ENCODE data around the gene CPED1.

Gene CPED1

GRCh38 chr7:121186746-121187145 is 198.2 kb downstream of the CPED1 start:
- H3K4me3 ChIP-seq (ENCODE audit: low read depth, low read length): no peak overlapping the region

DNA sequence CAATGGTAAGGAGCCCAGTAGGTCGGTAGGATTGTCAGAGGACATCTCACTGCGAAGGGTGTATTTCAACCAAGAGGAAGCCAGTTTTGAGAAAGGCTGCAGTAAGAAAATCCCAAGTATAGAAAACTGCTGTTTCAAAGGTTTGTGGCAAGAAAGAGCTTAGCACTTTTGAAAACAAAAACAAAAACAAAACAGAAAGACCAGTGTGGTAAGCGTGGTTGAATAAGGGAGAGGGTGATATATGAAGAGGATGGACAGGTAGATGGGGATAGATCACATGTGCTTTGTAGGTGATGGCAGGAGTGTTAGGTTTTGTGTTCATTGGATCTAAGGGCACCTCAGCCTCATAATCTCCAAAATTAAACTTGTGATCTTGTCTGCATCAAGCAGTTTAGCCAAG is 198.7 kb downstream of the CPED1 start:
- H3K4me3 ChIP-seq (ENCODE audit: low read depth, low read length): no peak overlapping the region
- TF ChIP-seq, protein P1, sequence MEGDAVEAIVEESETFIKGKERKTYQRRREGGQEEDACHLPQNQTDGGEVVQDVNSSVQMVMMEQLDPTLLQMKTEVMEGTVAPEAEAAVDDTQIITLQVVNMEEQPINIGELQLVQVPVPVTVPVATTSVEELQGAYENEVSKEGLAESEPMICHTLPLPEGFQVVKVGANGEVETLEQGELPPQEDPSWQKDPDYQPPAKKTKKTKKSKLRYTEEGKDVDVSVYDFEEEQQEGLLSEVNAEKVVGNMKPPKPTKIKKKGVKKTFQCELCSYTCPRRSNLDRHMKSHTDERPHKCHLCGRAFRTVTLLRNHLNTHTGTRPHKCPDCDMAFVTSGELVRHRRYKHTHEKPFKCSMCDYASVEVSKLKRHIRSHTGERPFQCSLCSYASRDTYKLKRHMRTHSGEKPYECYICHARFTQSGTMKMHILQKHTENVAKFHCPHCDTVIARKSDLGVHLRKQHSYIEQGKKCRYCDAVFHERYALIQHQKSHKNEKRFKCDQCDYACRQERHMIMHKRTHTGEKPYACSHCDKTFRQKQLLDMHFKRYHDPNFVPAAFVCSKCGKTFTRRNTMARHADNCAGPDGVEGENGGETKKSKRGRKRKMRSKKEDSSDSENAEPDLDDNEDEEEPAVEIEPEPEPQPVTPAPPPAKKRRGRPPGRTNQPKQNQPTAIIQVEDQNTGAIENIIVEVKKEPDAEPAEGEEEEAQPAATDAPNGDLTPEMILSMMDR (IDR thresholded peaks at IDR 0.05; ENCODE audit: low read depth, low read length): no peak

More at GRCh38 chr7:121186746-121187145, 198.2 kb downstream of the CPED1 start:
- TF ChIP-seq, protein P1 (IDR thresholded peaks at IDR 0.05; ENCODE audit: low read depth, low read length): no peak

GRCh38 chr7:121187676-121188075 is 199.2 kb downstream of the CPED1 start:
- H3K4me3 ChIP-seq (ENCODE audit: low read depth, low read length): no peak overlapping the region
- TF ChIP-seq, protein P1 (IDR thresholded peaks at IDR 0.05; ENCODE audit: low read depth, low read length): no peak

GRCh38 chr7:121192834-121193233 is 204.3 kb downstream of the CPED1 start:
- TF ChIP-seq, protein P1 (IDR thresholded peaks at IDR 0.05; ENCODE audit: low read depth, low read length): no peak
- H3K4me3 ChIP-seq (ENCODE audit: low read depth, low read length): no peak overlapping the region

DNA sequence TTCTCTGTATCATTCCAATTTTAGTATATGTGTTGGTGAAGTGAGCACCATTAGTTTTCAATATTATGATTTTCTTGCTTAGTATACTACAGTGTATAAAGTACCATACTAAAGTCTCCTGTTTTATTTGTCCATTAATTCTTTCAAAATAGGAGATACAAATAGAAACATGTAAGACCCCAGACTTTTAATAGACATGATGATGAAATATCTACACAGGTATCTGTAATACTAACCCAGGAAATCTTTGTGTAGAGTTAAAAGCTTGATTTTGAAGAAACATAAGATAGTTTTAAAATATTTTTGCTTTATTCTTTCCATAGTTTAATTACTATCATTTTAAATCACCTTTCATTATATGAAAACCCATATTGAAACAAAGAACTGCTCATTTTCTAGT is 206.5 kb downstream of the CPED1 start:
- no peak overlapping the region for H3K4me3 ChIP-seq (ENCODE audit: low read depth, low read length)
- TF ChIP-seq, protein P1 (IDR thresholded peaks at IDR 0.05; ENCODE audit: low read depth, low read length): no peak

- H3K4me3 ChIP-seq (ENCODE audit: low read depth, low read length): no peak overlapping the region
- TF ChIP-seq, protein P1 (IDR thresholded peaks at IDR 0.05; ENCODE audit: low read depth, low read length): no peak
Measured at GRCh38 chr7:121195874-121196273, 207.4 kb downstream of the CPED1 start.

DNA sequence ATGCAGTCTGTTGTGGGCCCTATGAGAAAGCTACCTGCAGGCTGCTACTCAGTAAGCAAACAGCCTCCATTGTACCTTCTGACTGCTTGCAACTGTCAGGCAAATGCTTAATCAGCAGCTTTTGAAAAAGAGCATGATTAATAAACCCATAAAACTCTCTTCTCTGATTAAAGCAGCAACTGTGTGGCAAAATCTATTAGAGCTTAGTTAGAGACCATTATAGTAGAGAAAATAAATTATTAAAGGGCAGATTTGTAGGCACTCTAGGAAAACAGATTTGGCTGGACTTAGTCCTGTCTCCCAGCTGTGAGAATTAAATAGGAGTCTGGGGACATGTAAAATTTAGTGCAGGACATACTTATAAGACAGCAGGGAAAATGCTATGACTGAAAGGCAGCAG is 207.8 kb downstream of the CPED1 start:
- TF ChIP-seq, protein P1 (IDR thresholded peaks at IDR 0.05; ENCODE audit: low read depth, low read length): no peak

More for the DNA sequence above, 207.8 kb downstream of the CPED1 start:
- no peak overlapping the region for H3K4me3 ChIP-seq (ENCODE audit: low read depth, low read length)

Data from WI38 (cell line).